Endodermal cell (in vitro differentiated cells): Measurements from ENCODE around the gene MEOX1. TPM values are rescaled to one million over a fixed set of nuclear protein-coding genes. Genes with fewer than 3 reads are reported as not detected.

Source experiments
- DNase-seq: peaks from one replicate; pipeline ENCODE4 v3.0.0-alpha.2; 2017
- H3K27ac ChIP-seq: 2 replicates; pipeline ENCODE4 v1.5.1; 2013; ENCODE audit warnings: mild to moderate bottlenecking, low read depth, low read length, moderate library complexity
- H3K27me3 ChIP-seq: 2 replicates; pipeline ENCODE4 v1.6.1; 2013; ENCODE audit warnings: mild to moderate bottlenecking, low read length, moderate library complexity; ENCODE audit not compliant: insufficient read depth, control insufficient read depth, poor library complexity, severe bottlenecking
- H3K36me3 ChIP-seq: 2 replicates; pipeline ENCODE4 v1.7.0; 2013; ENCODE audit warnings: mild to moderate bottlenecking, low read length, moderate library complexity; ENCODE audit not compliant: control insufficient read depth, insufficient read depth
- H3K4me1 ChIP-seq: one replicate; pipeline ENCODE4 v1.7.0; 2013; ENCODE audit warnings: low read length; ENCODE audit not compliant: control insufficient read depth, insufficient read depth
- H3K4me3 ChIP-seq: 2 replicates; pipeline ENCODE4 v1.5.1; 2013; ENCODE audit warnings: mild to moderate bottlenecking, low read length, moderate library complexity
- H3K9ac ChIP-seq: 2 replicates; pipeline ENCODE4 v1.6.1; 2013; ENCODE audit warnings: mild to moderate bottlenecking, low read length, moderate library complexity; ENCODE audit not compliant: poor library complexity, severe bottlenecking; ENCODE audit errors: extremely low read depth
- H3K9me3 ChIP-seq: 2 replicates; pipeline ENCODE4 v1.6.1; 2013; ENCODE audit warnings: mild to moderate bottlenecking, low read length, moderate library complexity; ENCODE audit not compliant: control insufficient read depth
- H3K27ac Mint-ChIP-seq: 2 replicates; pipeline ENCODE4 v1.8.0; 2020; ENCODE audit warnings: mixed read lengths
- H3K27me3 Mint-ChIP-seq: 2 replicates; pipeline ENCODE4 v1.8.0; 2021; ENCODE audit warnings: mild to moderate bottlenecking, mixed read lengths; ENCODE audit not compliant: insufficient read depth
- H3K36me3 Mint-ChIP-seq: 2 replicates; pipeline ENCODE4 v1.8.0; 2020; ENCODE audit warnings: low read depth, mixed read lengths
- H3K4me1 Mint-ChIP-seq: 2 replicates; pipeline ENCODE4 v1.8.0; 2020; ENCODE audit warnings: mixed read lengths
- H3K4me3 Mint-ChIP-seq: 2 replicates; pipeline ENCODE4 v1.8.0; 2020; ENCODE audit warnings: mild to moderate bottlenecking, moderate library complexity, mixed read lengths
- H3K9me3 Mint-ChIP-seq: 2 replicates; pipeline ENCODE4 v1.8.0; 2020; ENCODE audit warnings: mild to moderate bottlenecking, mixed read lengths
- CTCF ChIP-seq: fragments of 200-600 bp; sonication (generic); conservative IDR thresholded peaks from 2 replicates; pipeline ENCODE4 v1.5.0; 2021; ENCODE audit warnings: antibody characterized with exemption, mild to moderate bottlenecking
- WGBS, 2 experiments: methylation state at CpG; one replicate each; pipeline versions ENCODE4 v1.1.5 to v1.1.7; 2013; ENCODE audit warnings: missing lambda C conversion rate in 2 of 2, mixed read lengths in 1 of 2; ENCODE audit not compliant: insufficient coverage in 1 of 2, insufficient read length in 1 of 2; 5-methylcytosine and 5-hydroxymethylcytosine counted together
- total RNA-seq, 2 donors: library from RNA; stranded (reverse); fragmentation: NEBNext Ultra II Directional in 1 of 2; extraction: Animal tissue kit (Norgen Biotek cat#: 25700) in 1 of 2; gene quantifications; 2 replicates in 1 of 2; 3 replicates in 1 of 2; pipeline ENCODE4 v1.2.1, GENCODE V29; 2021

MEOX1 gene
- total RNA-seq, 2 donors from 2014 or later: not detected

DNA sequence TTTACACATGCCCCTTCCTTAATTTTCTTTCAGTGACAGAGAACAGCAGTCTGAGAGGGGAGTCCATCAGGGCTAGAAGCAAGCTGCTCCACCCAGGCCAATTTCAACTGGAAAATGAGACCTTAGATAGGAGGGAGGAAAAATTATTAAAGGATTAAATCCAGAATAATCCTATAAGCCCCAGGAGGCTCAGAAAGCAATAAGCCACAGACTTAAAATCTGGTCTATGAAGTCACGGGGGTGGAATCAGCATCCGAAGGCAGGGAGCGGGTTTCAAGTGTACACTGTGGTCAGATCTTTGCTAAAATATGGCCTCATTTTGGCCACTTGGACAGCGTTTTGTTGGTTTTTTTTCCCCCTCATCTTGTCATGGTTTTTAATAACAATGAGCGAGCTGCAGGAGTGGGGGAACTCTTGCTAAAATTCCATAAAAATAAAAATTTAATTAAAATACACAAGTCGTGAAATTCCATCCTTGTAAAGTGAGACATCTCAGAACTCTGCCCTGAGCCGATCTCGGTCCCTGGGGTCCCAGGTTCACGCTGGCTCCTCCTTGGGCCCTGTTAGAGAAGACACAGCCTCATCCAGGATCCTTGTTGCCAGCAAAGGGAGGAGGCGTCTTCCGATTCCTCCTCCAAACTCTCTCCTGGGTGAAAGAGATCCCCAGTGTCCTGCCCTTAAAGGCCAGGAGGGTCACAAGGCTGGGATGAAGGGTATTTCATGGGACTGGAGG is 63.9 kb downstream of the MEOX1 start:
- H3K36me3 Mint-ChIP-seq: no peaks in the 10 kb centered on the region
- no peaks in the 10 kb centered on the region for H3K36me3 ChIP-seq
- peaks cover 6% of the 10 kb centered on the region for H3K4me1 Mint-ChIP-seq
- no peak overlapping the region for H3K27ac ChIP-seq
- WGBS, 2 experiments: 90 to 92% methylated on average over 10 to 11 of the region's 11 CpGs
- H3K27me3 ChIP-seq: no peaks in the 10 kb centered on the region
- H3K27ac Mint-ChIP-seq: no peak overlapping the region
- H3K9ac ChIP-seq: no peak overlapping the region
- no peak for DNase-seq
- H3K4me1 ChIP-seq: no peaks in the 10 kb centered on the region
- H3K4me3 ChIP-seq: no peak overlapping the region
- no peaks in the 10 kb centered on the region for H3K27me3 Mint-ChIP-seq
- TF ChIP-seq CTCF: no peak
- H3K9me3 Mint-ChIP-seq: no peaks in the 10 kb centered on the region
- no peak overlapping the region for H3K4me3 Mint-ChIP-seq
- H3K9me3 ChIP-seq: no peaks in the 10 kb centered on the region

DNA sequence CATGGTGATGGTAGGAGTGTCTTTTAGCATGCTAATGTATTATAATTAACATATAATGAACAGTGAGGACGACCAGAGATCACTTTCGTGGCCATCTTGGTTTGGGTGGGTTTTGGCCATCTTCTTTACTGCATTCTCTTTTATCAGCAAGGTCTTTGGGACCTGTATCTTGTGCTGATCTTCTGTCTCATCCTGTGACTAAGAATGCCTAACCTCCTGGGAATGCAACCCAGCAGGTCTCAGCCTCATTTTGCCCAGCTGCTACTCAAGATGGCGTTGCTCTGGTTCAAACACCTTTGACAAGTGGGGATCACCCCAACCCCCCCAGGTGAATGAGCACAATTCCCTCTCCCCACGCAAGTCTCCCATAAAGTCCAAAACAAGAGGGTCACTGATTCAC is 66.3 kb downstream of the MEOX1 start:
- Histone ChIP-seq H3K4me1 (peaks cover 10% of the 10 kb centered on the region), H3K27ac (no peak overlapping the region), H3K9me3 (no peaks in the 10 kb centered on the region), H3K27me3 (no peaks in the 10 kb centered on the region), H3K4me3 (no peak overlapping the region), H3K36me3 (no peaks in the 10 kb centered on the region), H3K9ac (no peak overlapping the region)
- TF ChIP-seq CTCF: no peak
- peaks cover 21% of the 10 kb centered on the region for H3K4me1 Mint-ChIP-seq
- WGBS, 2 experiments: 62 to 79% methylated on average over 2 to 4 of the region's 4 CpGs
- H3K27ac Mint-ChIP-seq: no peak overlapping the region
- no peak for DNase-seq
- no peak overlapping the region for H3K4me3 Mint-ChIP-seq
- no peaks in the 10 kb centered on the region for H3K9me3 Mint-ChIP-seq
- no peaks in the 10 kb centered on the region for H3K36me3 Mint-ChIP-seq
- H3K27me3 Mint-ChIP-seq: no peaks in the 10 kb centered on the region

- no peak for DNase-seq
- WGBS, 2 experiments: 80 to 88% methylated on average over 21 to 28 of the region's 28 CpGs
- Histone ChIP-seq H3K27ac (peak overlapping the region; percentile 32), H3K27me3 (no peaks in the 10 kb centered on the region), H3K4me1 (peaks cover 10% of the 10 kb centered on the region), H3K4me3 (no peak overlapping the region), H3K36me3 (no peaks in the 10 kb centered on the region), H3K9me3 (no peaks in the 10 kb centered on the region), H3K9ac (no peak overlapping the region)
- Mint-ChIP-seq H3K4me1 (peaks cover 15% of the 10 kb centered on the region), H3K27me3 (no peaks in the 10 kb centered on the region), H3K27ac (peak overlapping the region; percentile 59), H3K4me3 (no peak overlapping the region), H3K36me3 (no peaks in the 10 kb centered on the region), H3K9me3 (peaks cover 3% of the 10 kb centered on the region)
- no peak for TF ChIP-seq CTCF
These were observed 69.8 kb downstream of the MEOX1 start for GRCh38 chr17:43591779-43592562.
